NCI-H1436 (cell line): Measurements from ENCODE around the gene SHFL.

Source experiments
- DNase-seq: peaks from one replicate; lab custom pipeline; 2025; lab: John Stamatoyannopoulos, UW

Gene SHFL

DNA sequence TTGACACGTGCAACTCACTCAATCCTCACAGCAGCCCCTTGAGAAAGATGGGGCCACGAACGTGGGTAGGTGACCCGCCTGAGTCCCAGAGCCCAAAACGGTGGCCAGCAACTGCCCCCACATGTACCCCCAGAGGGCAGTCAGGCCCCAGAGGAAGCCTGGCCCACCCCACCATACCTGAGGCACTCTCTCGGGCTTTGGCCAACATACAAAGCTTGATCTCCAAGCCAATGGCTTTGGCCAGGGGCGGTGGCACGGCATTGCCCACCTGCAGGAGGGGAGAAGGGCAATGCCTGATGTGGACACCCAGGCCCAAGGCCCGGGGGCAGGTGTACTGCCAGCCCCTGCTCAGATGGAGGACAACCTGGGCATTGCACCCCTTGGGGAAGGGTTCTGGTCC is 47.9 kb downstream of the SHFL start:
- no peak for DNase-seq

DNA sequence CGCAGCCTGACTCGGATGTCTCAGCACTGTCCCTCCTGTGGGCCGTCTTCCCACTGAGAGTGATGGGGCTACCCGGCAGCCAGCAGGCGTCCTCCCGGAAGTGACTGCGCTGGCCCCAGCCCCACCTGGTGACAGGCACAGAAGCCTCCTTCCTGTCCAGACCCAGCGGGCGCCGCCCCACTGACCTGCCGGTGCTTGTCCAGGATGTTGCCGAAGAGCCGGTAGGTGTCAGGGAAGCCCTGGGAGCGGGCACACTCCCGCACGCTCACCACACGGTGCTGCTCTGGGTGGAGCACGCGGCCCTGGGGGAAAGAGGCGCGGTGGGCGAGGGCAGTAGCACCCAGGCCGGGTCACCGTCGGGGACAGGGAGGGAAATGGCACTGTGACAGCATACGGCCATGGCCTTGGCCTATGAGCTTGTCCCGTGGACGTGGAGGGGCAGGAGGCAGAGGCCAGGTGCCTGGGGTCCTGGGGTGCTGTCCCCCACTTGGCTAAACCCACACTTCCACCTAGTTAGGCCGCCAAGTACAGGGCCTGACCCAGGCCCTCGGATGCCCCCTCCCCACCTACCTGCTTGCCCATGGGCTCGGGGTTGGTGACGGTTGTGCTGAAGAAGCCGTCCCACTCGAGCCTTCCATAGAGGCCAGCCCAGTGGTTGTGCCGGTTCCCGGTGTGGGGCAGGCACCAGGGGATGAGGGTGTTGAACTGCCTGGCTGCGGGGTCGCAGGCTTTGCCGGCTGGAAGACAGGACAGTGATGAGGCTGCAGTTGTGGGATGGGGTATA is 49.6 kb downstream of the SHFL start:
- no peak for DNase-seq

DNA sequence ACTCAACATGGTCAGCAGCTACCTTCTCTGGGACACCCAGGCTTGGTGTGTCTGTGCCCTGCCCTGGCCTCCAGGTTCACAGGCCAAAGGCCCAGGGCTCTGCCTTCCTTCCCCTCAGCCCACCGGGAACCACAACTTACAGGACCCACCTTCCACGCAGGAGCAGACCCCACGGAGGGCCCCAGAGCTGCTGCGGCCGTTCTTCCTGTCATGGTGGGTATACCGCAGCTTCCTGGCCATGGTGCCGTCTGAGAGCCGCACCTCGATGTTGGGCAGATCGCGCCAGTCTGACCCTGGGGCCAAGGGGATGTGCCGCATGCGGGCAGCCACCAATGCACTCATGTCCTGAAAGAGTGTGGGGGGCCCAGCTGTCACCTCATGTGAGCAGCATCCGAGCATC is 50.8 kb downstream of the SHFL start:
- DNase-seq: no peak

DNA sequence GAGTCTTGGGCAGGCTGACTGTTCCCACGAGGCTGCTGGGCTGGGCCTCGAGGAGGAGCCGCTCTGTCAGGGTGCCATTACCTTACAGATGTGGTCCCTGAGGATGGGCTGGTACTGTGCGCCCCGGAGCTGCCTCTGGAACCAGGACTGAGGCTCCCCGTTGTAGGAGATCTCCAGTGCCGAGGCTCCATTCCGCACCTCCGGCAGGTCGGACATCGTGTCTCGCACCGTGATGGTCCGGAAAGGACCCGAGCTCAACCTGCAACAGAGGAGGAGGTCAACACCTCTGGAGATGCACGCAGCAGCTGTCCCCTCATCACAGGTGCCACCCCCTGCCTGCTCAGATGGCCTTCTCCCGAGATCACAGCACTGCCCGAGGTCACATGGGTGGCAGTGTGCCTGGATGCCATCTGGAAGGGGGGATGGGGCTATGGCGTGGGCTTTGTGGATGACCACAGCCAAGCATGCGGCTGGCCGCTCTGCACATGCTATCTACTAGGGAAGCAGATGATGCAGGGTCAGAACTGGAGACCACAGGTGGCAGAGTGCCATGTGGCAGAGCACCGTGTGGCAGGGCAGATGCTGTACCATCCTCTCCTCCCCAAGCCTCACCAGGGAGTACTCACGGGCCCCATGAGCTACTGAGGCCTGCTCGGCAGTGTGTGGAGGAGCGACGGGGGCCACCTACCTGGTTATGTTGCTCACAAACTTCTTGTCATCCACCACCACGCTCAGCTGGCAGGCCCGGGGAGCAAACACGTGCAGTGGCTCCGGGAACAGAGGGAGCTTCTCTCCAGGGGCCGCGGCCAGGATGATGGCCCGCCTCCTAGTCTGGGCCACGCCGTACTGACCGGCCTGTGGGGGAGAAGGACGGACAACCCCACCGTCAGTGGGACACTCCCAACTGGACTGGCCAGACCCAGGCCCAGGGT is 51.9 kb downstream of the SHFL start:
- no peak for DNase-seq

DNA sequence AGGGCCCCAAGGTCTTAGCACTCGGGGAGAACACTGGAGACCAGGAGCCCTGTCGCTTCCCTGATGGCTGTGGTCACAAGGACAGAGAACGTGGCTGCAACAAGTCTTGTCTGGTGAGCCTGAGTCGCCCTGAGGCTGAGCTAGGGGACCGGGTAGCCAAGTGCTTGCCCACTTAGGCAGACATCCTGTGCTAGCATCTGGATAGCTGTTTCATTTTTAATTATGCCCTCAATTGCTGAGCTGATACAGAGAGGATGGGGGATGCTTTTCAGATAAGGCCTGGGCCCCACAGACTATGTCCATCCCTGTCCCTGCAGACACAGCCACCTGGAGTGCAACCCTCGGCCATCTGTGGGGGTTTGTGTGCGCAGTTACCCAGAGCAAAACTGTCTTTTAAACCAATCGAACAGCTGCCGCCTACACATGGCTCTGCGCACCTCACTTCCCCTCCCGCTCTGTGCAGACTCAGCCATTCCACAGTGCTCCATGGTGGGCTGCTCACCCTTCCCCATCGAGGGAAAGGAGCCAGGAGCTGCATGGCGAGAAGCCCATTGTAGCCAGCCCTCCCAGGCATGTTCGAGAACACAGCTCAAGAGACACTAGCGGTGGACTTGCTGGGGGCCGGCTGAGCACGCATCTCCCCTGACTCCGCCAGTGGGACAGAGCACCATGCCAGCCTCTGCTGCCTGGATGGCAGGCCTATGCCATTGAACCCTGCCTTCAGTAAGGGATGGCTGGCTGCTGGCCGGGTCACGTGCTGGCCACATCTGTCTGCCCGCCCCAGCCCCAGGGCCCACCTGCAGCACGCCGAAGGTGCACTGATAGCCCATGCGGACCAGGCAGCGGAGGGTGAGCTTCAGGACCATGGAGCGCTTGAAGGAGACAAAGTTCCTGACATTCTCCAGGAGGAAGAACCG is 53.0 kb downstream of the SHFL start:
- no peak for DNase-seq

DNA sequence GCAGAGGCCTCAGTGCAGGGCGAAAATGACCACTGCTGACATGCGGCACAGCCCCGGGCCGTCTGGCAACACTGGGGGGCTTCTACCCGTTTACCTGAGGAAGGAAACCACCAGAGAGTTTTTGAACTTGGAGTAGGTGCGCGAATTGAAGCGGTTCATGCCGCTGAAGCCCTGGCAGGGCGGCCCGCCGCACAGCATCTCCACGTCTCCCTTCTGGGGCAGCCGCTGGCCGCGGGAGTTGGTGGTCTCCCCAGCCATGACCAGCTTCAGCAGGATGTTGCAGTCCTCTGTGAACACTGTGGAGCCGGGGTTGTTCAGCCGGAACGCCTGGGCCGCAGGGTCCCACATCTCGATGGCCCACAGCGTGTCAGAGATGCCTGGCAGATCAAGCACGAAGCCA is 53.8 kb downstream of the SHFL start:
- no peak for DNase-seq

DNA sequence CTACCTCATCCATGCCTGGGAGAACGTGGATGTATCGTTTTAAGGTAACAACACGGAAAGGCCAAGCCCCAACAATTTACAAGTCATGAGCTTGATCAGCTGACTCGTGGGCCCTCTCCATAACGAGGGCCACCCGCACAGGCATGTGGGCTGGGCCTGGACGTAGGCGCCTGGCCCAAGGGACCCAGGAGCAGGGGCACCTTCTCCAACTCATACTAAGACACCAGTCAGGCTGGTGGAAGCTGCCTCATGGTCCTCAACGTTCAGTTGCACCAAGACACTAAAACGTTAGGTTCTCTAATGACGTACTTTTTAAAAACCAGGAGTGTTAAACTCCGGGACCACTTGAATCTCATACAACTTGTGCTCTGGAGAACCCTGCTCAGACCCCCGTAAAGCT is 55.4 kb downstream of the SHFL start:
- DNase-seq: no peak

DNA sequence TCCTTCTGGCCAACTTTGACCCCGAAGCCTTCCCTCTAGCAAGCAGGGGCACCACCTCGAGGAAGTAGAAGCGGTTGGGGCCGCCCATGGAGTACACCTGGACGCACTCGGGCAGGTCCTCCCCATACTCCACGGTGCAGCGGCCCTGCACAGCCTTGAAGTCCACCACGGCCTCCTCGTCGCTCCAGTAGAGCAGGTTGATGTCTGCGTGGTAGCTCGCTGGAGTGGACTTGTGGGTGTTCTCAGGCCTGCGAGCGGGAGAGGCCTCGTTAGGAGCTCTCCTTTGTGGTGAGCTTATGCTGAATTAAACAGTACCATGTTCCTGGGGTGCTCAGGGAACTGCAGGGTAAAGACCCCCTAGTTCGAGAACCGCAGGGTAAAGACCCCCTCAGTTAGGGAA is 55.9 kb downstream of the SHFL start:
- DNase-seq: no peak
